Cardiac muscle cell (in vitro differentiated cells and primary cell): ENCODE measurements around the gene COL4A1. TPM values are rescaled to one million over a fixed set of nuclear protein-coding genes. Genes with fewer than 3 reads are reported as not detected.

Source experiments
- DNase-seq, 2 donors: peaks; one replicate each; pipeline versions ENCODE4 v3.0.0 to v3.0.0-alpha.2; 2010 to 2017; ENCODE audit warnings: low read depth in 1 of 2, low spot score in 1 of 2
- H3K27ac ChIP-seq: fragments of 200-600 bp; sonication (generic); 2 replicates; pipeline ENCODE4 v1.5.1; 2016
- H3K27me3 ChIP-seq: fragments of 200-600 bp; sonication (generic); 2 replicates; pipeline ENCODE4 v1.6.0; 2016; ENCODE audit warnings: control low read depth
- H3K36me3 ChIP-seq: fragments of 200-600 bp; sonication (generic); 2 replicates; pipeline ENCODE4 v1.5.1; 2016; ENCODE audit warnings: control low read depth
- H3K4me1 ChIP-seq: fragments of 200-600 bp; sonication (generic); 2 replicates; pipeline ENCODE4 v1.8.1; 2017; ENCODE audit warnings: low read depth, mild to moderate bottlenecking, mixed run types
- H3K4me3 ChIP-seq: fragments of 200-600 bp; sonication (generic); 2 replicates; pipeline ENCODE4 v1.5.1; 2016; ENCODE audit warnings: mild to moderate bottlenecking
- H3K9me3 ChIP-seq: fragments of 200-600 bp; sonication (generic); 2 replicates; pipeline ENCODE4 v1.5.1; 2017; ENCODE audit warnings: low read depth, mild to moderate bottlenecking, control low read depth
- polyA plus RNA-seq: library from polyadenylated mRNA; unstranded; fragments of >200 nt; fragmentation: Nextera tagmentation; extraction: Ambion mirVana; gene quantifications from 2 replicates; pipeline ENCODE4 v1.2.1, GENCODE V29; 2016
- total RNA-seq: library from RNA; depleted of rRNA; stranded (reverse); fragments of >200 nt; gene quantifications from 2 replicates; pipeline ENCODE4 v1.2.3, GENCODE V29; 2016
- TF ChIP-seq, protein P1 (sequence below): IDR thresholded peaks from 2 replicates; pipeline ENCODE4 v1.5.1; 2012; ENCODE audit warnings: low read depth, mild to moderate bottlenecking, low read length

Gene COL4A1
- total and polyA plus RNA-seq, 2 experiments from 2014 or later: 73.9 to 171 TPM

DNA sequence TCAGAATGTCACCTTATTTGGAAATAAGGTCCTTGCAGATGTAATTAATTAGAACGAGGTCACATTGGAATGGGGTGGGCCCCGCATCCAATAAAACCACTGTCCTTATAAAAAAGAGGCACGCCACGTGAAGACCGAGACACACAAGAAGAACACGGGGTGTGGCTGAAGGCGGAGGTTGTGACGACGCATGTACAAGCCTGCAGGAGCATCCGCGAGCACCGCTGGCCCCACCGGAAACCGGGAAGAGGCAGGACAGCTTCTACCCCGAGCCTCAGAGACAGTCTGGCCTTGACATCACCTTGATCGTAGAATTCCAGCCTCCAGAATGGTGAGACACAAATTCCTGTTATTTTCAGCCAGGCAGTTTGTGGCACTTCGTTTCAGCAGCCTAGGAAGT lies 177.9 kb downstream of the COL4A1 start:
- Histone ChIP-seq H3K4me1 (peaks cover 18% of the 10 kb centered on the region), H3K36me3 (no peaks in the 10 kb centered on the region), H3K27ac (no peak overlapping the region), H3K4me3 (no peak overlapping the region), H3K27me3 (no peaks in the 10 kb centered on the region), H3K9me3 (no peaks in the 10 kb centered on the region)
- no peak for DNase-seq
- TF ChIP-seq, protein P1, sequence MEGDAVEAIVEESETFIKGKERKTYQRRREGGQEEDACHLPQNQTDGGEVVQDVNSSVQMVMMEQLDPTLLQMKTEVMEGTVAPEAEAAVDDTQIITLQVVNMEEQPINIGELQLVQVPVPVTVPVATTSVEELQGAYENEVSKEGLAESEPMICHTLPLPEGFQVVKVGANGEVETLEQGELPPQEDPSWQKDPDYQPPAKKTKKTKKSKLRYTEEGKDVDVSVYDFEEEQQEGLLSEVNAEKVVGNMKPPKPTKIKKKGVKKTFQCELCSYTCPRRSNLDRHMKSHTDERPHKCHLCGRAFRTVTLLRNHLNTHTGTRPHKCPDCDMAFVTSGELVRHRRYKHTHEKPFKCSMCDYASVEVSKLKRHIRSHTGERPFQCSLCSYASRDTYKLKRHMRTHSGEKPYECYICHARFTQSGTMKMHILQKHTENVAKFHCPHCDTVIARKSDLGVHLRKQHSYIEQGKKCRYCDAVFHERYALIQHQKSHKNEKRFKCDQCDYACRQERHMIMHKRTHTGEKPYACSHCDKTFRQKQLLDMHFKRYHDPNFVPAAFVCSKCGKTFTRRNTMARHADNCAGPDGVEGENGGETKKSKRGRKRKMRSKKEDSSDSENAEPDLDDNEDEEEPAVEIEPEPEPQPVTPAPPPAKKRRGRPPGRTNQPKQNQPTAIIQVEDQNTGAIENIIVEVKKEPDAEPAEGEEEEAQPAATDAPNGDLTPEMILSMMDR: no peak

DNA sequence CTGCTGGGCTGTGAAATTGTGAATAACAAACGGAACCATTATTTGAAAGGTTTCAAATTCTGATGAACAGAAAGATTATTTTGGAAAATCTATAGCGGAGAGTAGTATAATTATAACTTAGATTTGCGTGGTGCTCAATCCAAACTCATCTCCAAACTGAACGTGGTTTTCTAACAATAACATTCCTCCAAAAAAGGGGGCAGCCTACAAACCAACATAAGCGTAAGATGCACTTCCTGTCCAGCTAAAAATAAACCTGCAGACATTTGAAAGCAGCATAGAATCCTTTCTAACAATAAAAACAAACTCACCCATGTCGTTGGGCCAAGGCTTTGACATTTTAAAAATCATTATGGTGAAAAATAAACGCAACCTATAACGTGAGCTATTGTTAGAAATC lies 178.4 kb downstream of the COL4A1 start:
- H3K27me3 ChIP-seq: no peaks in the 10 kb centered on the region
- H3K4me1 ChIP-seq: peaks cover 18% of the 10 kb centered on the region
- H3K4me3 ChIP-seq: no peak overlapping the region
- no peak for DNase-seq
- no peaks in the 10 kb centered on the region for H3K36me3 ChIP-seq
- TF ChIP-seq, protein P1: no peak
- H3K27ac ChIP-seq: no peak overlapping the region
- no peaks in the 10 kb centered on the region for H3K9me3 ChIP-seq

DNA sequence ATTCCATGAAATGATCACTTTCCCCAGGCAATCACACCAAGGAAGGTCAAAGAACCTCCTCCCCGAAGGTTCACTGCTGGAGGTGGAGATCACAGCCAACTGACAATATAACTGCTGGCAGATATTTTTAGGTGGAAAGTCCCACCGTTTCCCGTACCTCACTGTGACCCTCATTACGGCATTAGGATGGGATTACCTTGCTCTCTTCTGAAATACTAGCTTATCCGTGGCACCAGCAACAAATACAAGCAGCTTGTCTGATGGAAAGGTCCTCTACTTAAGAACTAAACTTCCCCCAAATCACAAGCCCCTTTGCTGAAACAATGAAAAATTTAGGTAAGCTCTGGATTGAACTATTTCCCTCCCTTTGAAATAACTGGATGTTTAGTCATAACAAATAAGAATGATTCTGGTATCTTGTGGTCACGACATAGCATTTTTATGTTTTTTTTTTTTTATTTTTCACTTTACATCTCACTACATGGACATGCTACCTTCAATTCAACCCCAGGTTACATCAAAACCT lies 178.9 kb downstream of the COL4A1 start:
- H3K27me3 ChIP-seq: no peaks in the 10 kb centered on the region
- H3K36me3 ChIP-seq: no peaks in the 10 kb centered on the region
- DNase-seq: no peak
- H3K4me3 ChIP-seq: no peak overlapping the region
- no peaks in the 10 kb centered on the region for H3K9me3 ChIP-seq
- peaks cover 18% of the 10 kb centered on the region for H3K4me1 ChIP-seq
- TF ChIP-seq, protein P1: no peak
- no peak overlapping the region for H3K27ac ChIP-seq

DNA sequence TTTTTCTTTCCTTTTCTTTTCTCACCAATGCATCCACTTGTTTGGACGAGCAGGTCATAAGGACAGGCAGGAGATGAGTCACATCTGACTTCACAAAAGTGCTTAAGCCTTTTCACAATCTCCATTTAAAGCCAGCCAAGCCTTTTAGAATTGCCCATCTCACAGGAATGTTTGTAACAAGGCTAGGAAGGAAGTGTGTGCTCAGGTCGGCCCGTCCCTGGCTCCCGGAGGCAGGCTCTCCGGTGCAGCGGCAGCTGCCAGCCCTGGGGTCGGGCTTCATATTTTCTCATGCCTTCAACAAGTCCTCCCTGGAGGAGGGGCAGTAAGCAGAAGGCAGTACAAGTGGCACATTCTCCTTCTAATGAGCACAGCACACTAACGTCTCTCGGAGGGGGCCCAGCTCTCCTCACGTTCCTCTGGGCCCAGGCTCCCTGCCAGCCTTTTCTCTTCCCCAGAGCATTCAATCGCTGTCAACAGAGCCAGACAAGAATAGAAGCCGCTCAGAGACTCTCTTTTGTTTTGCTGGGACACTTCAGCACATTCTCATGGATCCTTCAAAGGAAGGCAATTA lies 180.5 kb downstream of the COL4A1 start:
- Histone ChIP-seq H3K4me1 (peaks cover 12% of the 10 kb centered on the region), H3K4me3 (no peak overlapping the region)
- DNase-seq: peak; percentile 70 to 94

DNA sequence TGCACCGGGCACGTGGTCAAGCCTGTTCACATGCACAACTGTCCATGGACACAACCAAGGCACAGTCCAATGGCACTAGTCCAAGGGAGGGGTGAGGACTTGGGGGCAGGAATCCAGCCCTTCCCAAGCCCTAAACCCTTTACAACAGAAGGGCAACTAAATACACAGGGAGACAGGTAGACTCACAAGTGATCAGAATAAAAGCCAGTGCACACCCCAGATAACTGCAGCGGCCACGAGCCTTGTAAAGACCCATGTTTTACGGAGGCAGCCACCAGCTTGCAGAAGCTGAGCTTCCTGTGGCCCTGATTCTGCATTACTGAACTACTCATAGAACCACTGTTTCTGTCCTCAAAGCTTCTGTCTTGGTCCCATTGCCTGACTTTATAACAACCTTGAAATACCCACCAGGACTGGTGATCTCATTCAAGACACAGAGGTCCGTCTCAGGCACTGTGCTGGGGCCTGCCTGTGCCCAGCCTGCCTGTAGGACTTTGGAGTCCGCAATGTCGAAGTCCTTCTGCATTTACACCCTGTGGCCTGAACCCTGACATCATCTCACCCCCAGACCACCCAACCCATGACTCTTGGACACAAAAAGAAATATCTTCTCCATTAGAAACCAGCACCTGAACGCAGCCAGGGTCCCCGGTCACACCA lies 181.2 kb downstream of the COL4A1 start:
- DNase-seq: no peak
- Histone ChIP-seq H3K27me3 (no peaks in the 10 kb centered on the region), H3K9me3 (no peaks in the 10 kb centered on the region), H3K4me3 (no peak overlapping the region), H3K4me1 (peaks cover 12% of the 10 kb centered on the region), H3K36me3 (no peaks in the 10 kb centered on the region), H3K27ac (peak overlapping the region; percentile 78)
- TF ChIP-seq, protein P1: no peak

More for the DNA sequence above, 180.5 kb downstream of the COL4A1 start:
- peak overlapping the region; percentile 78 for H3K27ac ChIP-seq
- H3K36me3 ChIP-seq: no peaks in the 10 kb centered on the region
- TF ChIP-seq, protein P1: no peak
- H3K27me3 ChIP-seq: no peaks in the 10 kb centered on the region
- no peaks in the 10 kb centered on the region for H3K9me3 ChIP-seq
